ENCODE data around the gene SSB. TPM values are rescaled to one million over a fixed set of nuclear protein-coding genes. Genes with fewer than 3 reads are reported as not detected.

Gene SSB
- total and polyA plus RNA-seq, 2 of the 13 experiments (the other 11 are each of a cell fraction or from before 2014, with no cell fraction given): 109 to 208 TPM

GRCh38 chr2:169827272-169828140 lies 28.8 kb downstream of the SSB start, which contains the start of gene UBR3 (continued):
- TF ChIP-seq PHF5A (CRISPR knock-in tag; IDR thresholded peaks at IDR 0.05; ENCODE audit: low read depth, unreplicated experiment) (no peak), JDP2 (CRISPR knock-in tag; IDR thresholded peaks at IDR 0.05; ENCODE audit: borderline replicate concordance) (no peak), RFX5 (IDR thresholded peaks at IDR 0.05; ENCODE audit: low read depth, low read length) (no peak), ZBTB38 (CRISPR knock-in tag; IDR thresholded peaks at IDR 0.05) (peak; percentile 28; the same call in 1 of the 2 replicates), PITX1 (CRISPR knock-in tag; IDR thresholded peaks at IDR 0.05) (0 out of 2 replicates have a peak, but pooled peaks have one; percentile 13), ZNF260 (CRISPR knock-in tag; IDR thresholded peaks at IDR 0.05; ENCODE audit: borderline replicate concordance, low read depth) (no peak), SKI (IDR thresholded peaks at IDR 0.05; ENCODE audit: partially characterized antibody) (no peak)
- TF ChIP-seq, protein P1, sequence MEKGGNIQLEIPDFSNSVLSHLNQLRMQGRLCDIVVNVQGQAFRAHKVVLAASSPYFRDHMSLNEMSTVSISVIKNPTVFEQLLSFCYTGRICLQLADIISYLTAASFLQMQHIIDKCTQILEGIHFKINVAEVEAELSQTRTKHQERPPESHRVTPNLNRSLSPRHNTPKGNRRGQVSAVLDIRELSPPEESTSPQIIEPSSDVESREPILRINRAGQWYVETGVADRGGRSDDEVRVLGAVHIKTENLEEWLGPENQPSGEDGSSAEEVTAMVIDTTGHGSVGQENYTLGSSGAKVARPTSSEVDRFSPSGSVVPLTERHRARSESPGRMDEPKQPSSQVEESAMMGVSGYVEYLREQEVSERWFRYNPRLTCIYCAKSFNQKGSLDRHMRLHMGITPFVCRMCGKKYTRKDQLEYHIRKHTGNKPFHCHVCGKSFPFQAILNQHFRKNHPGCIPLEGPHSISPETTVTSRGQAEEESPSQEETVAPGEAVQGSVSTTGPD (CRISPR knock-in tag; IDR thresholded peaks at IDR 0.05): no peak
- TF ChIP-seq, protein P2, sequence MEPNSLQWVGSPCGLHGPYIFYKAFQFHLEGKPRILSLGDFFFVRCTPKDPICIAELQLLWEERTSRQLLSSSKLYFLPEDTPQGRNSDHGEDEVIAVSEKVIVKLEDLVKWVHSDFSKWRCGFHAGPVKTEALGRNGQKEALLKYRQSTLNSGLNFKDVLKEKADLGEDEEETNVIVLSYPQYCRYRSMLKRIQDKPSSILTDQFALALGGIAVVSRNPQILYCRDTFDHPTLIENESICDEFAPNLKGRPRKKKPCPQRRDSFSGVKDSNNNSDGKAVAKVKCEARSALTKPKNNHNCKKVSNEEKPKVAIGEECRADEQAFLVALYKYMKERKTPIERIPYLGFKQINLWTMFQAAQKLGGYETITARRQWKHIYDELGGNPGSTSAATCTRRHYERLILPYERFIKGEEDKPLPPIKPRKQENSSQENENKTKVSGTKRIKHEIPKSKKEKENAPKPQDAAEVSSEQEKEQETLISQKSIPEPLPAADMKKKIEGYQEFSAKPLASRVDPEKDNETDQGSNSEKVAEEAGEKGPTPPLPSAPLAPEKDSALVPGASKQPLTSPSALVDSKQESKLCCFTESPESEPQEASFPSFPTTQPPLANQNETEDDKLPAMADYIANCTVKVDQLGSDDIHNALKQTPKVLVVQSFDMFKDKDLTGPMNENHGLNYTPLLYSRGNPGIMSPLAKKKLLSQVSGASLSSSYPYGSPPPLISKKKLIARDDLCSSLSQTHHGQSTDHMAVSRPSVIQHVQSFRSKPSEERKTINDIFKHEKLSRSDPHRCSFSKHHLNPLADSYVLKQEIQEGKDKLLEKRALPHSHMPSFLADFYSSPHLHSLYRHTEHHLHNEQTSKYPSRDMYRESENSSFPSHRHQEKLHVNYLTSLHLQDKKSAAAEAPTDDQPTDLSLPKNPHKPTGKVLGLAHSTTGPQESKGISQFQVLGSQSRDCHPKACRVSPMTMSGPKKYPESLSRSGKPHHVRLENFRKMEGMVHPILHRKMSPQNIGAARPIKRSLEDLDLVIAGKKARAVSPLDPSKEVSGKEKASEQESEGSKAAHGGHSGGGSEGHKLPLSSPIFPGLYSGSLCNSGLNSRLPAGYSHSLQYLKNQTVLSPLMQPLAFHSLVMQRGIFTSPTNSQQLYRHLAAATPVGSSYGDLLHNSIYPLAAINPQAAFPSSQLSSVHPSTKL (CRISPR knock-in tag; IDR thresholded peaks at IDR 0.05): no peak; the same call in none of the 2 replicates
- TF ChIP-seq, protein P3, sequence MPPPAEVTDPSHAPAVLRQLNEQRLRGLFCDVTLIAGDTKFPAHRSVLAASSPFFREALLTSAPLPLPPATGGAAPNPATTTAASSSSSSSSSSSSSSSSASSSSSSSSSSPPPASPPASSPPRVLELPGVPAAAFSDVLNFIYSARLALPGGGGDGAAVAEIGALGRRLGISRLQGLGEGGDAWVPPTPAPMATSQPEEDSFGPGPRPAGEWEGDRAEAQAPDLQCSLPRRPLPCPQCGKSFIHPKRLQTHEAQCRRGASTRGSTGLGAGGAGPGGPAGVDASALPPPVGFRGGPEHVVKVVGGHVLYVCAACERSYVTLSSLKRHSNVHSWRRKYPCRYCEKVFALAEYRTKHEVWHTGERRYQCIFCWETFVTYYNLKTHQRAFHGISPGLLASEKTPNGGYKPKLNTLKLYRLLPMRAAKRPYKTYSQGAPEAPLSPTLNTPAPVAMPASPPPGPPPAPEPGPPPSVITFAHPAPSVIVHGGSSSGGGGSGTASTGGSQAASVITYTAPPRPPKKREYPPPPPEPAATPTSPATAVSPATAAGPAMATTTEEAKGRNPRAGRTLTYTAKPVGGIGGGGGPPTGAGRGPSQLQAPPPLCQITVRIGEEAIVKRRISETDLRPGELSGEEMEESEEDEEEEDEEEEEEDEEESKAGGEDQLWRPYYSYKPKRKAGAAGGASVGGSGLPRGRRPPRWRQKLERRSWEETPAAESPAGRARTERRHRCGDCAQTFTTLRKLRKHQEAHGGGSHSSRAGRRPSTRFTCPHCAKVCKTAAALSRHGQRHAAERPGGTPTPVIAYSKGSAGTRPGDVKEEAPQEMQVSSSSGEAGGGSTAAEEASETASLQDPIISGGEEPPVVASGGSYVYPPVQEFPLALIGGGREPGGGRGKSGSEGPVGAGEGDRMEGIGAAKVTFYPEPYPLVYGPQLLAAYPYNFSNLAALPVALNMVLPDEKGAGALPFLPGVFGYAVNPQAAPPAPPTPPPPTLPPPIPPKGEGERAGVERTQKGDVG (CRISPR knock-in tag; IDR thresholded peaks at IDR 0.05; ENCODE audit: borderline replicate concordance): no peak

Data from HepG2 (cell line).